ENCODE data around the gene IRF9.

IRF9 gene

GRCh38 chr14:24146453-24146977, 14.6 kb upstream of the IRF9 start, which contains the start of gene PSME2:
Gene PSME2, minus strand, starts transcription at chr14:24146610. Its CDS starts 29 bp downstream, at chr14:24146581.
- peak within 1 kb of the TSS; percentile 89 for H3K27ac ChIP-seq
- DNase-seq (ENCODE audit: low read depth, low spot score): peak; percentile 80

GRCh38 chr14:24146978-24147760, 13.9 kb upstream of the IRF9 start, which contains the start of gene RNF31:
Gene RNF31, plus strand, starts transcription at chr14:24147498. Its CDS starts 201 bp downstream, at chr14:24147699.
- peak within 1 kb of the TSS; percentile 89 for H3K27ac ChIP-seq
- peak; percentile 93 for DNase-seq (ENCODE audit: low read depth, low spot score)

- no peak for DNase-seq (ENCODE audit: low read depth, low spot score)
- H3K27ac ChIP-seq: peak overlapping the region; percentile 89
Measured at GRCh38 chr14:24147761-24148428, 13.2 kb upstream of the IRF9 start.

- DNase-seq (ENCODE audit: low read depth, low spot score): no peak
- H3K27ac ChIP-seq: no peak overlapping the region
Measured at GRCh38 chr14:24149302-24149969, 11.6 kb upstream of the IRF9 start.

- no peak overlapping the region for H3K27ac ChIP-seq
- DNase-seq (ENCODE audit: low read depth, low spot score): no peak
Measured at GRCh38 chr14:24150061-24150460, 11.0 kb upstream of the IRF9 start.

GRCh38 chr14:24150567-24150966, 10.5 kb upstream of the IRF9 start:
- no peak overlapping the region for H3K27ac ChIP-seq

GRCh38 chr14:24150993-24151392, 10.1 kb upstream of the IRF9 start:
- no peak for DNase-seq (ENCODE audit: low read depth, low spot score)
- H3K27ac ChIP-seq: no peak overlapping the region

More at GRCh38 chr14:24150567-24150966, 10.5 kb upstream of the IRF9 start:
- DNase-seq (ENCODE audit: low read depth, low spot score): no peak

GRCh38 chr14:24151404-24152080, 9.5 kb upstream of the IRF9 start:
- no peak overlapping the region for H3K27ac ChIP-seq
- no peak for DNase-seq (ENCODE audit: low read depth, low spot score)

GRCh38 chr14:24155100-24155499, 6.0 kb upstream of the IRF9 start:
- H3K27ac ChIP-seq: no peak overlapping the region
- no peak for DNase-seq (ENCODE audit: low read depth, low spot score)

GRCh38 chr14:24156840-24157239, 4.2 kb upstream of the IRF9 start:
- no peak overlapping the region for H3K27ac ChIP-seq
- DNase-seq (ENCODE audit: low read depth, low spot score): no peak

- no peak overlapping the region for H3K27ac ChIP-seq
- no peak for DNase-seq (ENCODE audit: low read depth, low spot score)
Measured at GRCh38 chr14:24157331-24157730, 3.7 kb upstream of the IRF9 start.

- DNase-seq (ENCODE audit: low read depth, low spot score): no peak
- H3K27ac ChIP-seq: peak overlapping the region; percentile 50
Measured at GRCh38 chr14:24159777-24160498, 1.1 kb upstream of the IRF9 start.

GRCh38 chr14:24160499-24160849, 591 bp upstream of the IRF9 start:
- no peak for DNase-seq (ENCODE audit: low read depth, low spot score)
- peak overlapping the region; percentile 50 for H3K27ac ChIP-seq

- DNase-seq (ENCODE audit: low read depth, low spot score): no peak
- peak overlapping the region; percentile 68 for H3K27ac ChIP-seq
Measured at GRCh38 chr14:24162093-24162492, 1.0 kb downstream of the IRF9 start.

- no peak overlapping the region for H3K27ac ChIP-seq
- no peak for DNase-seq (ENCODE audit: low read depth, low spot score)
Measured at GRCh38 chr14:24164518-24164991, 3.5 kb downstream of the IRF9 start.

GRCh38 chr14:24165785-24166184, 4.7 kb downstream of the IRF9 start:
- H3K27ac ChIP-seq: no peak overlapping the region
- DNase-seq (ENCODE audit: low read depth, low spot score): no peak

GRCh38 chr14:24167469-24168114, 6.5 kb downstream of the IRF9 start:
- H3K27ac ChIP-seq: no peak overlapping the region
- DNase-seq (ENCODE audit: low read depth, low spot score): no peak

- no peak within 1 kb of the TSS for H3K27ac ChIP-seq
- no peak for DNase-seq (ENCODE audit: low read depth, low spot score)
Measured at GRCh38 chr14:24171422-24172260, 10.6 kb downstream of the IRF9 start, which contains the start of gene REC8. Gene REC8, plus strand, starts transcription at chr14:24172080. Its CDS starts 473 bp downstream, at chr14:24172553.

Measured in epithelial cell of prostate (primary cell).